Mesothelial cell of epicardium (in vitro differentiated cells): ENCODE results near the gene PIERCE2. TPM values are rescaled to one million over a fixed set of nuclear protein-coding genes. Genes with fewer than 3 reads are reported as not detected.
"Not testable (repeated sequence)": the region's sequence is repeated elsewhere in the genome, so short reads cannot be mapped to it uniquely, and the experiment has no call there.

Experiments
- DNase-seq, 2 experiments: peaks; one replicate each; pipeline ENCODE4 v3.0.0; 2021; ENCODE audit warnings: low spot score in 2 of 2; ENCODE audit not compliant: unreplicated experiment in 2 of 2
- H3K27ac Mint-ChIP-seq: 2 replicates; pipeline ENCODE4 v1.8.0; 2021; ENCODE audit warnings: mixed read lengths
- H3K27me3 Mint-ChIP-seq: 2 replicates; pipeline ENCODE4 v1.8.0; 2021; ENCODE audit warnings: low read depth, mixed read lengths
- H3K36me3 Mint-ChIP-seq: 2 replicates; pipeline ENCODE4 v1.8.0; 2021; ENCODE audit warnings: mixed read lengths
- H3K4me1 Mint-ChIP-seq: 2 replicates; pipeline ENCODE4 v1.8.0; 2021; ENCODE audit warnings: mixed read lengths
- H3K4me3 Mint-ChIP-seq: 2 replicates; pipeline ENCODE4 v1.8.0; 2021; ENCODE audit warnings: mild to moderate bottlenecking, moderate library complexity, mixed read lengths
- H3K9me3 Mint-ChIP-seq: 2 replicates; pipeline ENCODE4 v1.8.0; 2021; ENCODE audit warnings: mixed read lengths
- CTCF ChIP-seq: fragments of 200-600 bp; sonication (generic); IDR thresholded peaks from one replicate; pipeline ENCODE4 v1.5.0; 2021; ENCODE audit warnings: antibody characterized with exemption; ENCODE audit not compliant: unreplicated experiment
- total RNA-seq: library from RNA; stranded (reverse); gene quantifications from 3 replicates; pipeline ENCODE4 v1.2.1, GENCODE V29; 2021

The PIERCE2 gene
- total RNA-seq, 1 donor from 2014 or later = 2.2 TPM

GRCh38 chr15:55434989-55435825 lies 26.9 kb downstream of the PIERCE2 start:
- Mint-ChIP-seq H3K9me3 (no peaks in the 10 kb centered on the region), H3K27ac (no peak overlapping the region), H3K4me3 (no peak overlapping the region), H3K4me1 (no peaks in the 10 kb centered on the region), H3K27me3 (no peaks in the 10 kb centered on the region), H3K36me3 (peaks cover 1% of the 10 kb centered on the region)
- peak; percentile 58 for TF ChIP-seq CTCF
- DNase-seq = no peak

GRCh38 chr15:55443141-55443540 lies 34.8 kb downstream of the PIERCE2 start:
- H3K4me1 Mint-ChIP-seq, H3K27ac Mint-ChIP-seq, DNase-seq, H3K4me3 Mint-ChIP-seq, H3K27me3 Mint-ChIP-seq: not testable (repeated sequence)
- Mint-ChIP-seq H3K9me3 (peaks cover 16% of the 10 kb centered on the region), H3K36me3 (peaks cover 13% of the 10 kb centered on the region)

- Mint-ChIP-seq H3K9me3 (peaks cover 16% of the 10 kb centered on the region), H3K36me3 (peaks cover 17% of the 10 kb centered on the region)
- not testable (repeated sequence) for H3K27ac Mint-ChIP-seq, DNase-seq, H3K4me1 Mint-ChIP-seq, H3K27me3 Mint-ChIP-seq, H3K4me3 Mint-ChIP-seq
Measured at GRCh38 chr15:55445936-55446335, 37.6 kb downstream of the PIERCE2 start.

- not testable (repeated sequence) for H3K4me1 Mint-ChIP-seq, H3K27me3 Mint-ChIP-seq, DNase-seq, H3K27ac Mint-ChIP-seq, H3K4me3 Mint-ChIP-seq
- Mint-ChIP-seq H3K36me3 (peaks cover 18% of the 10 kb centered on the region), H3K9me3 (peaks cover 16% of the 10 kb centered on the region)
Measured at GRCh38 chr15:55446379-55447029, 38.2 kb downstream of the PIERCE2 start.

GRCh38 chr15:55447030-55447394 lies 38.7 kb downstream of the PIERCE2 start:
- H3K9me3 Mint-ChIP-seq = peaks cover 16% of the 10 kb centered on the region
- not testable (repeated sequence) for H3K4me3 Mint-ChIP-seq, DNase-seq, H3K4me1 Mint-ChIP-seq, H3K27me3 Mint-ChIP-seq, H3K27ac Mint-ChIP-seq
- peaks cover 18% of the 10 kb centered on the region for H3K36me3 Mint-ChIP-seq

- Mint-ChIP-seq H3K27me3 (no peaks in the 10 kb centered on the region), H3K4me1 (no peaks in the 10 kb centered on the region), H3K36me3 (peaks cover 28% of the 10 kb centered on the region), H3K27ac (no peak overlapping the region), H3K9me3 (peaks cover 32% of the 10 kb centered on the region), H3K4me3 (no peak overlapping the region)
- no peak for DNase-seq
- no peak for TF ChIP-seq CTCF
Measured at GRCh38 chr15:55457401-55458022, 49.2 kb downstream of the PIERCE2 start.

- H3K9me3 Mint-ChIP-seq = peaks cover 55% of the 10 kb centered on the region
- peaks cover 47% of the 10 kb centered on the region for H3K36me3 Mint-ChIP-seq
- no peak overlapping the region for H3K27ac Mint-ChIP-seq
- no peak overlapping the region for H3K4me3 Mint-ChIP-seq
- no peak for DNase-seq
- no peaks in the 10 kb centered on the region for H3K4me1 Mint-ChIP-seq
- TF ChIP-seq CTCF = no peak
- H3K27me3 Mint-ChIP-seq = no peaks in the 10 kb centered on the region
Measured at GRCh38 chr15:55461447-55461846, 53.2 kb downstream of the PIERCE2 start.
